T-helper 17 cell (primary cell): ENCODE results near the gene RPUSD1. TPM values are rescaled to one million over a fixed set of nuclear protein-coding genes. Genes with fewer than 3 reads are reported as not detected.

ENCODE experiments used
- ATAC-seq: fragments of 150-1000 bp; cut with Tn5 transposase; 2 replicates; pipeline ENCODE4 v1.10.0; 2021; ENCODE audit warnings: mild to moderate bottlenecking, moderate library complexity
- DNase-seq, 3 donors: peaks; one replicate each; pipeline versions ENCODE4 v3.0.0 to v3.0.0-alpha.2; 2020 to 2021
- H3K9me3 ChIP-seq: one replicate; pipeline ENCODE4 v1.7.0; 2013; ENCODE audit warnings: low read length, mild to moderate bottlenecking; ENCODE audit not compliant: control insufficient read depth, poor library complexity, severe bottlenecking
- H3K27ac Mint-ChIP-seq: one replicate; pipeline ENCODE4 v1.8.0; 2022; ENCODE audit warnings: mild to moderate bottlenecking, moderate library complexity, mixed read lengths
- H3K27me3 Mint-ChIP-seq: one replicate; pipeline ENCODE4 v1.8.0; 2022; ENCODE audit warnings: mixed read lengths
- H3K36me3 Mint-ChIP-seq: one replicate; pipeline ENCODE4 v1.8.0; 2022; ENCODE audit warnings: low read depth, mixed read lengths
- H3K4me1 Mint-ChIP-seq: one replicate; pipeline ENCODE4 v1.8.0; 2022; ENCODE audit warnings: mild to moderate bottlenecking, mixed read lengths
- H3K4me3 Mint-ChIP-seq: one replicate; pipeline ENCODE4 v1.8.0; 2022; ENCODE audit warnings: mild to moderate bottlenecking, moderate library complexity, mixed read lengths
- total RNA-seq, 4 donors: library from RNA in 2 of 4; stranded (reverse) in 2 of 4; gene quantifications; one replicate each; pipeline ENCODE4 v1.2.3 and lab custom pipeline; 2022 to 2026

Gene RPUSD1
- total RNA-seq, 2 donors from 2014 or later = 14.9 to 17.1 TPM

GRCh38 chr16:813916-814412 is 25.8 kb upstream of the RPUSD1 start:
- DNase-seq = no peak
- peaks cover 2% of the 10 kb centered on the region for H3K36me3 Mint-ChIP-seq
- peaks cover 20% of the 10 kb centered on the region for H3K27me3 Mint-ChIP-seq
- no peak overlapping the region for H3K27ac Mint-ChIP-seq
- ATAC-seq = no peak
- no peaks in the 10 kb centered on the region for H3K9me3 ChIP-seq
- no peak overlapping the region for H3K4me3 Mint-ChIP-seq
- H3K4me1 Mint-ChIP-seq = peaks cover 2% of the 10 kb centered on the region

DNA sequence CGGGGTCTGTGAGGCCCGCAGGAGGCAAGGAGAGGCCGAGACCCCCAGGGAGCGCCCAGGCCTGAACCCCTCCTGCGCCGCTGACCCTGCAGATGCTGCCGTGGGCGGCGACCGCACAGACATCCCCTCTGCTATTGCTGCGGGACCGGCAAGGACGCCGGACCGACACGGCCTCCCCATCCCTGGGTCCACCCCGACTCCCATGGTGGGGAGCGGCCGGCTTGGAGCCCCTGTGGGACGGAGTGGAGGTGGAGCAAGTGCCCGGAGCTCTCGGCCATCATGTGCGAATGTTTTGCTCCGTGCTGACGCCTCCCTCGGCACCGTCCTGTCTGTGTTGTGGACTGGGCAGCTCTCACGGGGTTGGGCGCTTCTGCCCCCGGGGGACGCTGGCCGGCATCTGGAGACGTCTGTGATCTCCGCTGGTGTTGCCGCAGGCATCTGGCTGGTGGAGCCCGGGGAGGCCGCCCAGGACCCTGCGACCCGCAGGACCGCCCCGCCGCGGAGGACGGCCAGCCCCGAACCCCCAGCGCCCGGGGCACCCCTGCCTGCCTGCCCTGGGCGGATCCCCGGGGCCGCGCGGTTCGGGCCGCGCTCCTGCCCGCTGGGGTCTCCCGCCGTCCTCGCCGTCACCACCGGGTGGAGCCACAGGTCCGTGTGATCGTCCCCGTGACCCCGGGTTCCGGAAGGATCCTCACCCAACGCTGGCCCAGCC is 25.2 kb upstream of the RPUSD1 start:
- H3K4me3 Mint-ChIP-seq = no peak overlapping the region
- H3K4me1 Mint-ChIP-seq = peaks cover 6% of the 10 kb centered on the region
- H3K27me3 Mint-ChIP-seq = peaks cover 20% of the 10 kb centered on the region
- DNase-seq = peak in 1 of 3 donors; percentile 32
- peaks cover 2% of the 10 kb centered on the region for H3K36me3 Mint-ChIP-seq
- ATAC-seq = peak; percentile 81
- H3K27ac Mint-ChIP-seq = no peak overlapping the region
- no peaks in the 10 kb centered on the region for H3K9me3 ChIP-seq

DNA sequence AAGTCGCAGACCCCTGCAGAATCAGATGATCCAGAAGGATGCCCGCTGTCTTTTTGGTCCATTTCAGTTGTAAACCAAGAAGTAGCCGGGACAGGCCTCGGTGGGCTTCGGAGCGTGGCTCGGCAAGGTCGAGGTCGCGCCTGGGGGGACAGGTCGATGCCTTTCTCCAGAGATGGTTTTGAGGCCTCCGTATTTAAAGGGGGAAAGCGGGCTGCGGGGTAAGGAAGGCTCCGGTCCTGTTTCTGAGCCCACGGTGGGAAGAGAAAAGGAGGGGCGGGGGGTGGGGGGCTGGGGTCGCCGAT is 19.9 kb upstream of the RPUSD1 start:
- ATAC-seq = no peak
- Mint-ChIP-seq H3K27ac (peak overlapping the region; percentile 94), H3K27me3 (peaks cover 13% of the 10 kb centered on the region), H3K4me1 (peaks cover 11% of the 10 kb centered on the region), H3K36me3 (peaks cover 2% of the 10 kb centered on the region), H3K4me3 (peak overlapping the region; percentile 94)
- no peaks in the 10 kb centered on the region for H3K9me3 ChIP-seq
- DNase-seq = no peak

DNA sequence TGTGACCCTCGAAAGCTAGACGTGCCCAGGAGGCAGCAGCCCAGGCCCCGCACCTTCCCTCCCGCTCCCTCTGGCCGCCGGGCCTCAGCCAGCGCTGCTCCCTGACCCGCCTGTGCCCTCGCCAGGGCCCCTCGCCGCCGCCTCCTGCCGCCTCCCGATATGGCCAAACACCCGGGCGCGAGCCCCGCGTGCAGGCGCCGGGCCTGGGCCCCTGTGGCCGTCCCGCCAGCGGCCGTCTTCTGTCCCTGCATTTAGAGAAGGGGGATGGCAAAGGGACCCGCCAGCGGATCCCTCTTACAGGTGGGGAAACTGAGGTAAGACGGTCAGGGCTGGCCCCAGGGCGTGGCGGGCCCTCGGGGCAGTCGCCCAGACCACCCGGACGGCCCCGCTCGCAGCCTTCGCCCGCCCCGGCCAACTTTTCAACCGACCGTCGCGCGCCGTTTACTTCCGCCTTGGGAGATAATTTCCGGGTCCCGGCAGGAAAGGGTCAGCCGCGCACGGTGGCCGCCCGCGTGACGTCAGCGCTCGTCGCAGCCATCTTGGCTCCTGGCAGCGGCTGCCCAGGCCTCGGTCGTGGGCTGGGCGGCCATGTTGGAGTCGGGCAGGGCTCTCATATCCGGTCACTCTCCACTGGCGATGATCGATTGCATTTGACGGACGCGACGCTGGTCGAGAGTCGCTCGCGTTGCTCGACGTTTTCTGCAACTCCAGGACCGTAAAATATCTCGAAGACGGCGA is 19.3 kb upstream of the RPUSD1 start:
- peak; percentile 91 for ATAC-seq
- peak; percentile 61 to 71 (median 62) for DNase-seq
- peak overlapping the region; percentile 94 for H3K27ac Mint-ChIP-seq
- no peaks in the 10 kb centered on the region for H3K9me3 ChIP-seq
- peak overlapping the region; percentile 94 for H3K4me3 Mint-ChIP-seq
- peaks cover 9% of the 10 kb centered on the region for H3K27me3 Mint-ChIP-seq
- peaks cover 9% of the 10 kb centered on the region for H3K4me1 Mint-ChIP-seq
- H3K36me3 Mint-ChIP-seq = no peaks in the 10 kb centered on the region

DNA sequence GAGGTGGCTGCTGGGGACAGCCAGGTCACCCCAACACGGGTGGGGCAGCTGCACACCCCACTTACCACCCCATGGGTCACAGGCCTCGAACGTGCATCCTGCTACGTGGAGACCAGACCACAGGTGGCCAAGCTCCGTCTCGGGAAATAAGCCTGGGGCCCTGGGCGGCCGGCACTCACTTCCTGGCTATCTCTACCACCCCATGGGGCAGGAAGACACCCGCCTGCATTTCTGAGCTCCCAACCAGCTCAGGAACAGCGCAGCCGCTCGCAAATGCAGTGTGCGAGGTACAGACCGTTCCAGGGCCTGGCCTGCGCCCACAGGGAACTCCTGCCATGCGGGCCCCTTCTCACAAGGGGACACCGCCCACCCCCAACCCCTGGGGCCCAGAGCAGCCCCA is 17.3 kb upstream of the RPUSD1 start:
- Mint-ChIP-seq H3K4me3 (no peak overlapping the region), H3K4me1 (peaks cover 9% of the 10 kb centered on the region), H3K27me3 (peaks cover 7% of the 10 kb centered on the region), H3K36me3 (no peaks in the 10 kb centered on the region), H3K27ac (no peak overlapping the region)
- H3K9me3 ChIP-seq = no peaks in the 10 kb centered on the region
- no peak for DNase-seq
- ATAC-seq = no peak

DNA sequence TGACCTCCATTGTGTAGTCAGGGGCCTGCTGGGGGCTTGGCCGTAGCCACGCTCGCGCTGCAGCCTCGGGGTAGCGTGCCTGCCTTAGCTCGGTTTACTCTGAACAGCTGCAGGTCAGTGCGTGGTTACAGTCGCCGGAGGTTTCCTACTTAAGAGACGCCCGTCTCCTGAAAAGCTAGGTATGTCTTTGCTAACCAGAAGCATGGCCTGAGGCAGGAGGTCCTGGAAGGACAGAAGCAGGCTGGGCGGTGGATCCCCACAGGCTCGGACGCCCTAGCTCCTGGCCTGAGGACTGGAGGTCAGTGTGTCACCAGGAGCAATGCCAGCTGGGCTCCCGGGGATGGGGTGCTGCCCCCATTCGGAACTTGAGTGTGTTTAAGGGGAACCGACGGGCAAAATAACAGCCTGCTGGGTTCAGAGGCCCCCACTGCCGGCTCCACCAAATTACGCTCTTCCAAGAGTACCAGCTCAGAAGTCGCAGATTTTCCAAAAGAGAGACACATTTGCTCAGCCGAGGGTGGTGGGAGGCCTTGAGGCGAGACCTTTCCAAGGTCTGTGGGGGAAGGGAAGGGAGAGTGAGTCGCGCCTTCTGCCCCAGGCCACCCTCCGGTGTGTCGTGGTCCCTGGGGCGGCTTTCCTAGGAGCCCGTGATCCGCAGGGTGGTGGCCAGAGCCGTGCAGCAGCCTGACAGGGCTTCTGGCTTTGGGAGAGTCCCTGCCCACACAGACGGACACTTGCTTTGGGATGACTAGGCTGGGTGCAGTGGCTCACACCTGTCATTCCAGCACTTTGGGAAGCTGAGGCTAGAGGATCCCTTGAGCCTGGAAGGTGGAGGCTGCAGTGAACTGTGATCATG is 16.2 kb upstream of the RPUSD1 start:
- H3K4me1 Mint-ChIP-seq = peaks cover 9% of the 10 kb centered on the region
- no peaks in the 10 kb centered on the region for H3K36me3 Mint-ChIP-seq
- no peak for DNase-seq
- H3K4me3 Mint-ChIP-seq = no peak overlapping the region
- H3K9me3 ChIP-seq = no peaks in the 10 kb centered on the region
- H3K27me3 Mint-ChIP-seq = peaks cover 7% of the 10 kb centered on the region
- no peak for ATAC-seq
- H3K27ac Mint-ChIP-seq = no peak overlapping the region

- ATAC-seq = no peak
- H3K27me3 Mint-ChIP-seq = peaks cover 11% of the 10 kb centered on the region
- H3K4me1 Mint-ChIP-seq = peaks cover 9% of the 10 kb centered on the region
- H3K4me3 Mint-ChIP-seq = no peak overlapping the region
- DNase-seq = no peak
- no peaks in the 10 kb centered on the region for H3K36me3 Mint-ChIP-seq
- no peak overlapping the region for H3K27ac Mint-ChIP-seq
- H3K9me3 ChIP-seq = no peaks in the 10 kb centered on the region
These were observed 15.5 kb upstream of the RPUSD1 start for GRCh38 chr16:803754-804080.

DNA sequence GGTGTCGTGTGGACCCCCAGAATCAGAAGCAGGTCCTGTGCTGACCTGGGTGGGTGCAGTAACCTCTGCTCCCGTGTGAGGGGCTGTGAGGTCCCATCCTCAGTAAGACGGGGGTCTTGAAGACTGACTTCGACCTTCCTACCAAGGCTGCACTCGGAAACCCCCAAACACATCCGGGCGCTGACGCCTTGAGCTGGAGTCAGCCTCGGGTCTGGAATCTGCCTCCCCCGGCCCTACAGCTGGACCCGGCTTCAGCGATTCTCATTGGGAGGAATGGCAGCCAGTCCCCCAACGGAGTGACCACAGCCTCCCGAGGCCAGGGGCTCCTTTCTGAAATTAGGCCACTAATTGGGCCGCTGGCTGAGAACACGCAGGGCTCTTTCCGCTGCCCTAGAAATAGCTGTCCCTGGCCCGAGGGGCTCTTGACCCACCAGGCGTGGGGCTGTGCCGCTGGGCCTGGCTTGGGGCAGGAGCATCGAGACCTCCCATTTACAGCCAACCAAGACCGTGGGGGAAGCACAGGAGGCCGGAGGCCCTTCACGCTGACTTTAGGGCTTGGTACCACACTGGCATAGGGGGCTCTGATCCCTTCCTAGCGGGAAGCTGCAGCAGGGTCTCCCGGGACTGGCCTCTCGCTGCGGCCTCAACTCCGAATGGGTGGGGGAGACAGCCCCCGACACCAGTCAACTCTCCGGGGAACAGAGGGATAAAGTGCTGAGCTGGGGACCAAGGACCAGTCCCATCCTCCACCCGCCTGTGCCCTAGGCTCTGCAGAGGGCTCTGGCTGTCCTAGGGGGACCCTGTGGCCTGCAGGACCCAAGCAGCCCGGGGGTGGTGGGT is 15.0 kb upstream of the RPUSD1 start:
- no peaks in the 10 kb centered on the region for H3K9me3 ChIP-seq
- DNase-seq (no peak), ATAC-seq (no peak)
- Mint-ChIP-seq H3K27ac (no peak overlapping the region), H3K27me3 (peaks cover 15% of the 10 kb centered on the region), H3K36me3 (no peaks in the 10 kb centered on the region), H3K4me3 (no peak overlapping the region), H3K4me1 (peaks cover 5% of the 10 kb centered on the region)

DNA sequence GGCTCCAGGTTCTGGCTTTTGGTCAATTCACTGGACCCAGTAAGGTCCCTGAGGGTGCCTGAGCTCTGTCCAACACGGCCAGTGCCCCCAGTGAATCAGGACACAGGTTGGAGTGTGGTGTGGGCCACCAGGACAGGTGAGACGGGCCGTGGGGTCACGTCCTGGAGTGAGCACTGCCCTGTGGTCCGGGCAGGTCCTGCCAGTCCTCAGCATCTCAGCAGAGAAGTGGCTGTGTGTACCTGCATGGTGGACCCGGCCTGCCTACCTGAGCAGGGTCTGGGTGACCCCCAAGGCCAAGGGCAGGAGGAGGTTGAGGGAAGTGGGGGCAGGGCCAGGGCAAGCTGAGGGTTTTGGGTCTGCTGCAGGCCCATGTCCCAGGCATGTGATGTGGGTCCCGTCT is 14.3 kb upstream of the RPUSD1 start:
- no peak for ATAC-seq
- Mint-ChIP-seq H3K4me3 (no peak overlapping the region), H3K27me3 (peaks cover 15% of the 10 kb centered on the region), H3K27ac (no peak overlapping the region), H3K36me3 (peaks cover 2% of the 10 kb centered on the region), H3K4me1 (no peaks in the 10 kb centered on the region)
- no peaks in the 10 kb centered on the region for H3K9me3 ChIP-seq
- no peak for DNase-seq

- Mint-ChIP-seq H3K4me3 (no peak overlapping the region), H3K27me3 (peaks cover 15% of the 10 kb centered on the region), H3K36me3 (peaks cover 2% of the 10 kb centered on the region), H3K4me1 (no peaks in the 10 kb centered on the region), H3K27ac (no peak overlapping the region)
- no peak for ATAC-seq
- no peaks in the 10 kb centered on the region for H3K9me3 ChIP-seq
- no peak for DNase-seq
These were observed 13.6 kb upstream of the RPUSD1 start for GRCh38 chr16:801584-802363.

GRCh38 chr16:800834-801511 is 12.8 kb upstream of the RPUSD1 start:
- Mint-ChIP-seq H3K4me3 (no peak overlapping the region), H3K27ac (no peak overlapping the region), H3K36me3 (peaks cover 2% of the 10 kb centered on the region), H3K4me1 (no peaks in the 10 kb centered on the region), H3K27me3 (peaks cover 15% of the 10 kb centered on the region)
- no peak for ATAC-seq
- no peaks in the 10 kb centered on the region for H3K9me3 ChIP-seq
- no peak for DNase-seq
